Right hindlimb (tissue), 1 donor: ENCODE results near the gene DDC.
A peak's percentile ranks its signal among the peaks of the same experiment; 100 is the strongest.
"Not testable (repeated sequence)": the region's sequence is repeated elsewhere in the genome, so short reads cannot be mapped to it uniquely, and the experiment has no call there.

Experiments used
- DNase-seq: peaks from one replicate; pipeline ENCODE4 v3.0.0-alpha.2; 2018

DDC gene

GRCh38 chr7:50554431-50555322 is 10.5 kb downstream of the DDC start:
- DNase-seq: no peak

- no peak for DNase-seq
Observed at GRCh38 chr7:50553973-50554372, 11.2 kb downstream of the DDC start.

- DNase-seq: peak; percentile 53
Observed at GRCh38 chr7:50552921-50553320, 12.3 kb downstream of the DDC start.

- DNase-seq: no peak
Observed at GRCh38 chr7:50552139-50552538, 13.1 kb downstream of the DDC start.

GRCh38 chr7:50545613-50546012 is 19.6 kb downstream of the DDC start:
- DNase-seq: not testable (repeated sequence)

GRCh38 chr7:50544992-50545391 is 20.2 kb downstream of the DDC start:
- DNase-seq: no peak

- no peak for DNase-seq
Observed at GRCh38 chr7:50543776-50544442, 21.3 kb downstream of the DDC start.

- no peak for DNase-seq
Observed at GRCh38 chr7:50542132-50542531, 23.1 kb downstream of the DDC start.

GRCh38 chr7:50540785-50541579 is 24.2 kb downstream of the DDC start:
- DNase-seq: no peak

GRCh38 chr7:50539725-50540124 is 25.5 kb downstream of the DDC start:
- no peak for DNase-seq

- DNase-seq: no peak
Observed at GRCh38 chr7:50538478-50538877, 26.7 kb downstream of the DDC start.

GRCh38 chr7:50537417-50537816 is 27.8 kb downstream of the DDC start:
- DNase-seq: no peak

- not testable (repeated sequence) for DNase-seq
Observed at GRCh38 chr7:50535291-50535711, 29.9 kb downstream of the DDC start.

- no peak for DNase-seq
Observed at GRCh38 chr7:50534690-50535290, 30.4 kb downstream of the DDC start.

GRCh38 chr7:50533866-50534265 is 31.3 kb downstream of the DDC start:
- no peak for DNase-seq

GRCh38 chr7:50531928-50532327 is 33.3 kb downstream of the DDC start:
- no peak for DNase-seq

- no peak for DNase-seq
Observed at GRCh38 chr7:50531401-50531911, 33.7 kb downstream of the DDC start.

GRCh38 chr7:50530766-50531165 is 34.4 kb downstream of the DDC start:
- DNase-seq: no peak

GRCh38 chr7:50529093-50529862 is 35.9 kb downstream of the DDC start:
- DNase-seq: no peak

- no peak for DNase-seq
Observed at GRCh38 chr7:50528266-50529092, 36.7 kb downstream of the DDC start.

GRCh38 chr7:50519350-50519749 is 45.9 kb downstream of the DDC start:
- not testable (repeated sequence) for DNase-seq
